Activated naive CD8-positive, alpha-beta T cell treated with anti-CD3 and anti-CD28 coated beads, Interleukin-2, amount 10 ng/mL, durations not matched to agents 7 days and 5 days (primary cell): Measurements from ENCODE around the gene TSPAN15. TPM values are rescaled to one million over a fixed set of nuclear protein-coding genes. Genes with fewer than 3 reads are reported as not detected.
A peak's percentile ranks its signal among the peaks of the same experiment; 100 is the strongest.
"Not testable (repeated sequence)": the region's sequence is repeated elsewhere in the genome, so short reads cannot be mapped to it uniquely, and the experiment has no call there.

Source experiments
- ATAC-seq: fragments of 150-1000 bp; cut with Tn5 transposase; one replicate; pipeline ENCODE4 v1.10.0; 2021; ENCODE audit warnings: low read depth, moderate library complexity
- POLR2A ChIA-PET: fragments of 350-600 bp; sonication (Branson Sonifier 250); formaldehyde crosslinking; loops from one replicate; lab custom pipeline; 2021; ENCODE audit warnings: antibody characterized with exemption; lab: Charles Lee
- DNase-seq: peaks from one replicate; pipeline ENCODE4 v3.0.0; 2021
- H3K27ac Mint-ChIP-seq: one replicate; pipeline ENCODE4 v1.8.0; 2022; ENCODE audit warnings: mild to moderate bottlenecking, mixed read lengths
- H3K27me3 Mint-ChIP-seq: one replicate; pipeline ENCODE4 v1.8.0; 2022; ENCODE audit warnings: mild to moderate bottlenecking, moderate library complexity, mixed read lengths
- H3K36me3 Mint-ChIP-seq: one replicate; pipeline ENCODE4 v1.8.0; 2021; ENCODE audit warnings: mild to moderate bottlenecking, mixed read lengths
- H3K4me1 Mint-ChIP-seq: one replicate; pipeline ENCODE4 v1.8.0; 2021; ENCODE audit warnings: mixed read lengths
- H3K4me3 Mint-ChIP-seq: one replicate; pipeline ENCODE4 v1.8.0; 2022; ENCODE audit warnings: mild to moderate bottlenecking, moderate library complexity, mixed read lengths
- H3K9me3 Mint-ChIP-seq: one replicate; pipeline ENCODE4 v1.8.0; 2021; ENCODE audit warnings: mixed read lengths
- total RNA-seq, 2 experiments: library from RNA; stranded (reverse); gene quantifications; one replicate each; pipeline ENCODE4 v1.2.3, GENCODE V29; 2021

Gene TSPAN15
- total RNA-seq, 2 experiments from 2014 or later: 4.6 to 4.7 TPM

- no peaks in the 10 kb centered on the region for H3K4me1 Mint-ChIP-seq
- no peaks in the 10 kb centered on the region for H3K36me3 Mint-ChIP-seq
- H3K4me3 Mint-ChIP-seq: no peak overlapping the region
- no peak overlapping the region for H3K27ac Mint-ChIP-seq
- H3K27me3 Mint-ChIP-seq: peaks cover 15% of the 10 kb centered on the region
- POLR2A ChIA-PET: no interaction called here
- ATAC-seq (no peak), DNase-seq (no peak)
- no peaks in the 10 kb centered on the region for H3K9me3 Mint-ChIP-seq
These were observed 11.3 kb upstream of the TSPAN15 start for GRCh38 chr10:69439813-69440506.

DNA sequence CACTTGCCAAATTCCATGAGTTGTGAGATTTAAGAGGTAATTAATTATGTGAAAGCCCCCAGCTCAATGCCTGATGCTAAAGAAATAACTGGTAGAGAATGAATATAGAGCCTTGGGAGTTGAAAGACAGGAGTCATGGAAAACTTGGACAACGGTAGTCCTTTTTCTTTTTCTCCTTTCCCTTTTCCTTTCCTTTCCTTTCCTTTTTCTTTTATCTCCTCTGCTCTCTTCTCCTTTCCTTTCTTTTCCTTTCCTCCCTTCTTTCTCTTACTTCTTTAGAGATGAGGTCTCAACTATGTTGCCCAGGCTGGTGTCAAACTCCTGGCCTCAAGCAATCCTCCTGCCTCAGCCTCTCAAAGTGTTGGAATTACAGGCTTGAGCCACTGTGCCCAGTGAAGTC lies 7.9 kb upstream of the TSPAN15 start:
- no peaks in the 10 kb centered on the region for H3K36me3 Mint-ChIP-seq
- no peak overlapping the region for H3K4me3 Mint-ChIP-seq
- H3K4me1 Mint-ChIP-seq: peaks cover 1% of the 10 kb centered on the region
- H3K9me3 Mint-ChIP-seq: no peaks in the 10 kb centered on the region
- peaks cover 16% of the 10 kb centered on the region for H3K27me3 Mint-ChIP-seq
- POLR2A ChIA-PET: no interaction called here
- H3K27ac Mint-ChIP-seq: no peak overlapping the region
- DNase-seq (no peak), ATAC-seq (no peak)

DNA sequence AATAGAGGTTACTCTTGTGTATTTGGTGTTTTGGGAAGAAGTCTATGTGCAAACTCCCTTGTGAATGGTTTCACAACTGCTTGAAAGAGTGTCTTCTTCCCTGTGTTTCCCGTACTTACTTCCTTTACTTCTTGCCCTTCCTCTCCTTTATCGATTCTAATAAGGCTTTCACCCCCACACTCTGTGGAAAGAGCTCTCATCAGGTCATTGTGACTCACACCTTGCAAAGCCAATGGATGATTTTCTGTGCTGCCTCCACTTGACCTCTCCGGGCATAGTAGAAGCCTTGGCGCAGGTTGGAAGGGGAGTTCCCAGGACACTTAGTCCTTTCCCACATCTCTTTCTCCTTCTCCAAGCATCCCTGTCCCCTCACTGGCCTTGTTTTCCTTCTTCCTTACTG lies 6.2 kb upstream of the TSPAN15 start:
- H3K4me1 Mint-ChIP-seq: peaks cover 11% of the 10 kb centered on the region
- no peak for ATAC-seq

GRCh38 chr10:69446229-69446628 lies 5.0 kb upstream of the TSPAN15 start:
- ATAC-seq: no peak
- POLR2A ChIA-PET: interaction anchor here (0.7 to 1.4 kb wide), 2 partner anchors 13 to 19 kb away, joined by 3 to 5 read pairs; no protein-coding TSS in a partner anchor
- Mint-ChIP-seq H3K4me3 (no peak overlapping the region), H3K27ac (no peak overlapping the region), H3K9me3 (no peaks in the 10 kb centered on the region), H3K36me3 (no peaks in the 10 kb centered on the region), H3K4me1 (peaks cover 16% of the 10 kb centered on the region), H3K27me3 (peaks cover 17% of the 10 kb centered on the region)
- DNase-seq: no peak

More for the DNA sequence above, 6.2 kb upstream of the TSPAN15 start:
- POLR2A ChIA-PET: interaction anchor here (0.7 kb wide), 1 partner anchor 1437 kb away, joined by 4 read pairs; no protein-coding TSS in a partner anchor
- no peaks in the 10 kb centered on the region for H3K9me3 Mint-ChIP-seq
- no peak overlapping the region for H3K27ac Mint-ChIP-seq
- no peaks in the 10 kb centered on the region for H3K36me3 Mint-ChIP-seq
- H3K27me3 Mint-ChIP-seq: peaks cover 17% of the 10 kb centered on the region
- DNase-seq: no peak
- no peak overlapping the region for H3K4me3 Mint-ChIP-seq

DNA sequence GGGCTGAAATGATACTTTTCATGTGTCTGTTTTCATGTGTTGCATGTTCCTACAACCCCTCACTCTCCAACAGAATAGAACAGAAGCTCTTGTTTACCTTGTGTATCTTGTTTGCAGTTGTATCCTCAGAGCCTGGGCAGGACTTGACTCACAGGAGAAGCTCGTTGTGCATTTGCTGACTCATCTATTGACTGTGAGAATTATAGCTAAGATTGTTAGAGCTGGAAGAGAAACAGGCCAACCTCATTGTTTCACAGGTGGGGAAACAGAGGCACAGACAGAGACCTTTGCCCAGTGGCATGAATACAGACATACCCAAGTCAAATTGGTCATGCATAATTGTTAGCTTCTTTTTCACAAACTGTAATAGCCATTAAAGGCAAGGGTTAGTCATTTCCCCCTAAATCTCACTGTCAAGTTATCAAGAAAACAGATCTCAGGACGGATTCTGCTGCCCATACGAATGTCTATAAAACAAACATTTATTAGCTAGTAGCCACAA lies 4.6 kb upstream of the TSPAN15 start:
- Mint-ChIP-seq H3K4me3 (no peak overlapping the region), H3K36me3 (no peaks in the 10 kb centered on the region), H3K27ac (no peak overlapping the region), H3K9me3 (no peaks in the 10 kb centered on the region), H3K4me1 (peaks cover 17% of the 10 kb centered on the region), H3K27me3 (peaks cover 17% of the 10 kb centered on the region)
- POLR2A ChIA-PET: interaction anchor here (0.7 to 1.4 kb wide), 3 partner anchors 10 to 19 kb away, joined by 3 to 5 read pairs (median 3); no protein-coding TSS in a partner anchor
- DNase-seq (no peak), ATAC-seq (no peak)

DNA sequence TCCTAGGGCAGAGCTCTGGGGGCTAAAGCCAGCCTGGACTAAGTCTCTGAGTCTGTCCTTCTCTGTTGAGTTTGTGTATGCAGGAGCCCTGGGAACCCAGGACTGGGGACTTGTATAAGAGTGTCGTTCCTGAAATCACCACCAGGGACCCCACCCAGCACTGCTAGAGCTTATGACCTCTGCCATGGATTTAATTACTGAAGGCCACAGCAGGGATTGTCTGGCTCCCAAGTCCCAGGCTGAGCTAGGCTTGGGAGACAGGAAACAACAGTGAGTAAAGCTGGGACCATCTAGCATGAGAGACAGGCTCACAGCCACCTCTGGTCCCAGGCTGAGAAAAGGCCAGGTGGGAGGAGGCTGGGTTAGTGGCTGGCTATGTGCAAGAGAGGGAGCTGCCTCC lies 1.4 kb upstream of the TSPAN15 start:
- H3K4me3 Mint-ChIP-seq: peak overlapping the region; percentile 7

DNA sequence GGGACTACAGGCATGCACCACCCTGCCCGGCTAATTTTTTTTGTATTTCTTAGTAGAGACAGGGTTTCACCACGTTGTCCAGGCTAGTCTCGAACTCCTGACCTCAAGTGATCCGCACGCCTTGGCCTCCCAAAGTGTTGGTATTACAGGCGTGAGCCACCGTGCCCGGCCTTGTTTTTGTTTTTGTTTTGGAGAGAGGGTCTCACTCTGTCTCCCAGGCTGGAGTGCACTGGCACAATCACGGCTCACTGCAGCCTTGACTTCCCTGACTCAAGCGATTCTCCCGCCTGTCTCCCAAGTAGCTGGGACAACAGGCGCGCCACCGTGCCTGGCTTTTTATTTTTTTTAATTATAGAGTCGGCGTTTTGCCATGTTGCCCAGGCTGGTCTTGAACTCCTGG lies 870 bp upstream of the TSPAN15 start:
- not testable (repeated sequence) for H3K4me3 Mint-ChIP-seq, ATAC-seq, DNase-seq, H3K27ac Mint-ChIP-seq, H3K36me3 Mint-ChIP-seq, H3K9me3 Mint-ChIP-seq
- peaks cover 19% of the 10 kb centered on the region for H3K4me1 Mint-ChIP-seq
- peaks cover 21% of the 10 kb centered on the region for H3K27me3 Mint-ChIP-seq
- POLR2A ChIA-PET: interaction anchor here (1.6 to 2.2 kb wide), 2 partner anchors 15 kb away, joined by 6 to 7 read pairs; no protein-coding TSS in a partner anchor

More for the DNA sequence above, 1.4 kb upstream of the TSPAN15 start:
- peak; percentile 47 for DNase-seq
- Mint-ChIP-seq H3K36me3 (peaks cover 1% of the 10 kb centered on the region), H3K27ac (peak overlapping the region; percentile 74), H3K9me3 (no peaks in the 10 kb centered on the region), H3K4me1 (peaks cover 19% of the 10 kb centered on the region), H3K27me3 (peaks cover 24% of the 10 kb centered on the region)
- ATAC-seq: peak; percentile 62
- POLR2A ChIA-PET: interaction anchor here (2.2 kb wide), 1 partner anchor 16 kb away, joined by 6 read pairs; no protein-coding TSS in a partner anchor

DNA sequence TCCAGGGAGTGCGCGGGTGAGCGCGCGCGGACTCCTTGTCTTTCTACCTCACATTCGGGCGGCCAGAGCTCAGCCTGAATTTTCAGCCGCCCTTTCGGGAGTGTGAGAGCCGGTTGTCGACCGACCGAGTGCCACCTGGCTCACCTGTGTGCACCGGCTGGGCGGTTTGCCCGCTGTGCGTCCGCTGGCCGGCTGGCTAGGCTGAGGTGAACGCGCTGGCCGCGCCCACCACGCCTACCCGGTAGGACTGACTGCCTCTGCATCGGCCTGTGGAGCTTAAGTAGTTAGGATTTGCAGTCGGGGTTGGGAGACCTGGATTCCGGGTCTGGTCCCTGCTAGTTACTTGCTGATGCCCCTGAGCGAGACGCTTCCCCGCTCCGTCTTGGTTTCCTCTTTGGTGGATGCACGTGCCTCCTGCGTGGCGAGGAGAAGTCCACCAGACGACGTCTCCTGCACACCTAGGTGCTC lies 553 bp downstream of the TSPAN15 start:
- Mint-ChIP-seq H3K27me3 (peaks cover 22% of the 10 kb centered on the region), H3K9me3 (no peaks in the 10 kb centered on the region), H3K27ac (no peak overlapping the region), H3K36me3 (peaks cover 1% of the 10 kb centered on the region), H3K4me3 (peak overlapping the region; percentile 89), H3K4me1 (peaks cover 19% of the 10 kb centered on the region)
- POLR2A ChIA-PET: interaction anchor here (1.6 kb wide), 1 partner anchor 14 kb away, joined by 7 read pairs; no protein-coding TSS in a partner anchor
- DNase-seq (no peak), ATAC-seq (no peak)

DNA sequence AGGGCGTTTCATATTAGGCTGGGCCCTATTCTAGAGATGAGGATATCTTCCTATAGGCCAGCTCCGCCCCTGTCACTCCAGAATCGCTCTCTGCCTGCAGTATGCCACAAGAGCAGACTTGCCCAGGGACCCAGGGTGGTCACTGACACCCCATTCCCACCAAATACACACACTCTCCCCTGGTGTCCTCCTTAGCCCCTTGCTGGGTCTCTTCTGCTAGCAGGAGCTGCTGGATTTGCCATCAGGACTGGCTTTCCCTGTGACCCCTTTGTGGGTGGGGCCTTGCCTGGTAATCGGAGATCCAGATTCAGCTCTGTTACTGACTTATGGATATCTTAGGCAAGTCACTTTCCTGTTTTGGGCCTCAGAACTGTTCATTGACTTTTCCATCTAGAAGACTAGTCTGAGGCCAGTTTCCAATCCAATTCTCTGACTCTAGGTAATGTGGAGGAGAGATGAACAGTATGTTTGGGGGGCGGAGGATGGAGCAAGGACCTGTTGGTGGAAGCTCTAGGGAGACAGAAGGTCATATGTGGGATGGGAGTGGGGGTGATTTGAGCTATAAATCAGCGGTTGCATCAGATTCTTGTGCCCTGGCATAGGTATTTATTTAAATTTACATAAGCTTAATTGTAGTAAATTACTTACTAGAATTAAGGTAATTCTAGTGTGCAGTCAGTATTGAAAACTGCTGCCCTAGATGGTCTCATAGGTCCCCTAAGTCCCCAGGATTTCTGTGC lies 1.6 kb downstream of the TSPAN15 start:
- Mint-ChIP-seq H3K4me3 (peak overlapping the region; percentile 89), H3K27ac (no peak overlapping the region), H3K4me1 (peaks cover 19% of the 10 kb centered on the region), H3K9me3 (no peaks in the 10 kb centered on the region), H3K27me3 (peaks cover 19% of the 10 kb centered on the region), H3K36me3 (peaks cover 1% of the 10 kb centered on the region)
- ATAC-seq (no peak), DNase-seq (no peak)
- POLR2A ChIA-PET: no interaction called here

- DNase-seq (no peak), ATAC-seq (no peak)
- H3K27me3 Mint-ChIP-seq: peaks cover 13% of the 10 kb centered on the region
- POLR2A ChIA-PET: no interaction called here
- H3K36me3 Mint-ChIP-seq: peaks cover 1% of the 10 kb centered on the region
- H3K4me3 Mint-ChIP-seq: no peak overlapping the region
- no peaks in the 10 kb centered on the region for H3K9me3 Mint-ChIP-seq
- peaks cover 14% of the 10 kb centered on the region for H3K4me1 Mint-ChIP-seq
- no peak overlapping the region for H3K27ac Mint-ChIP-seq
These were observed 2.5 kb downstream of the TSPAN15 start for GRCh38 chr10:69453795-69454194.

DNA sequence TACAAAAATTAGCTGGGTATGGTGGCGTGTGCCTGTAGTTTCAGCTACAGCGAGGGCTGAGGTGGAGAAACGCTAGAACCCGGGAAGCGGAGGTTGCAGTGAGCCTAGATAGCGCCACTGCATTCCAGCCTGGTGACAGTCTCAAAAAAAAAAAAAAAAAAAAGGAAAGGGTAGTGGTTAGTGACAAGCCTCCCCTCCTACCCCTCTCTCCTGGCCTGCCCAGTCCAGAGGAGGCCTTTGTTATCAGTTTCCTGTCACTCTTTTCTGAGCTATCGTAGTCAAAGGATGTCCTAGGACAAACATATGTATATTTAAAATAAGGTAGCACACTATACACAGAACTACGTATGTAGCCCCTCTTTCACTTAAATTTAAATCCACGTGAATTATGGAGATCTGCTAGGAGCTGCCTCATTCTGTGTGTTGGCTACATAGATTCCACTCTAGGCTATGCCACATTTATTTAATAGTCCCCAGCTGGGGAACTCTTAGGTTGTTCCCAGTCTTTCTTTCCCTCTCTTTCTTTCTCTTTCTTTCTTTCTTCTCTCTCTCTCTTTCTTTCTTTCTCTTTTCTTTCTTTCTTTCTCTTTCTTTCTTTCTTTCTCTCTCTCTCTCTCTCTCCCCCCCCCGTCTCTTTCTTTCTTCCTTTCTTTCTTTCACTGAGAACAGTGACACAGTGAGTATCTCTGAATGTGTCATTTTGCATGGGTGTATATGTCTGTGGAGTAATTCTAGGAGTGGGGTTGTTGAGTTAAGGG lies 3.9 kb downstream of the TSPAN15 start:
- peaks cover 13% of the 10 kb centered on the region for H3K27me3 Mint-ChIP-seq
- H3K27ac Mint-ChIP-seq: no peak overlapping the region
- POLR2A ChIA-PET: interaction anchor here (0.7 kb wide), 1 partner anchor 11 kb away, joined by 4 read pairs; no protein-coding TSS in a partner anchor
- DNase-seq: no peak
- H3K36me3 Mint-ChIP-seq: peaks cover 1% of the 10 kb centered on the region
- no peak for ATAC-seq
- H3K9me3 Mint-ChIP-seq: no peaks in the 10 kb centered on the region
- H3K4me1 Mint-ChIP-seq: peaks cover 8% of the 10 kb centered on the region
- H3K4me3 Mint-ChIP-seq: no peak overlapping the region

GRCh38 chr10:69456880-69457693 lies 5.8 kb downstream of the TSPAN15 start:
- no peak for ATAC-seq
- Mint-ChIP-seq H3K36me3 (peaks cover 1% of the 10 kb centered on the region), H3K4me1 (peaks cover 7% of the 10 kb centered on the region), H3K27ac (no peak overlapping the region), H3K27me3 (peaks cover 12% of the 10 kb centered on the region), H3K4me3 (no peak overlapping the region), H3K9me3 (no peaks in the 10 kb centered on the region)
- DNase-seq: no peak
- POLR2A ChIA-PET: interaction anchor here (1.5 kb wide), 1 partner anchor 9 kb away, joined by 5 read pairs; no protein-coding TSS in a partner anchor
